H1 (cell line): ENCODE measurements around the gene TOM1L2.

ENCODE experiments used
- CTCF ChIP-seq, 3 experiments: IDR thresholded peaks; 1 replicate in 2 of 3; 2 replicates in 1 of 3; pipeline versions ENCODE4 v1.5.1 to v1.6.1; 2011; ENCODE audit warnings: low read length in 3 of 3, mild to moderate bottlenecking in 3 of 3, inconsistent platforms in 2 of 3, low read depth in 1 of 3, moderate library complexity in 1 of 3; ENCODE audit not compliant: insufficient read depth in 1 of 3; ENCODE audit errors: control extremely low read depth in 1 of 3
- HDAC6 ChIP-seq: IDR thresholded peaks from one replicate; pipeline ENCODE4 v1.7.1; 2012; ENCODE audit warnings: low read depth, mild to moderate bottlenecking, inconsistent platforms, low read length, moderate library complexity
- POLR2A ChIP-seq, 2 experiments: IDR thresholded peaks; 1 replicate in 1 of 2; 2 replicates in 1 of 2; pipeline ENCODE4 v1.6.1; 2011; ENCODE audit warnings: low read depth in 2 of 2, low read length in 2 of 2, mild to moderate bottlenecking in 2 of 2; ENCODE audit errors: control extremely low read depth in 1 of 2
- SIN3A ChIP-seq, 2 experiments: IDR thresholded peaks in 1 of 2; conservative IDR thresholded peaks in 1 of 2; 2 replicates each; pipeline ENCODE4 v1.6.1; 2011 to 2012; ENCODE audit warnings: low read length in 2 of 2, improper control_type of control experiment in 1 of 2, low read depth in 1 of 2, mild to moderate bottlenecking in 1 of 2

DNA sequence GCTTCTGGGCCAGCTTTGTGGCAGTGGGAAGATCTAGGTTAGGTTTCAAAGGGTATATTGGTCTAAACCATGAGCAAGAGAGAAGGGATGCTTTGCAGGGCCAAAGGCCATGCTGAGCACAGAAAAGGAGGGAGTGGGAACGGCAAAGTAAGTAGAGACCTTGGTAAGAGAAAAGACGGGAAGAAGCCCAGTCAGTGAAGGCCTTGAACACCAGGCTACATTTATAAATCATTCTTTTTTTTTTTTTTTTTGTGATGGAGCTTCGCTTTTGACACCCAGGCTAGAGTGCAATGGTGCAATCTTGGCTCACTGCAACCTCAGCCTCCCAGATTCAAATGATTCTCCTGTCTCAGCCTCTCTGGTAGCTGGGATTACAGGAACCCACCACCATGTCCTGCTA lies 18.1 kb downstream of the TOM1L2 start:
- TF ChIP-seq CTCF (IDR thresholded peaks at IDR 0.05; ENCODE audit: control extremely low read depth in 1 of 3, insufficient read depth in 1 of 3, low read depth in 1 of 3, low read length in 3 of 3) (no peak), HDAC6 (no peak), POLR2A (IDR thresholded peaks at IDR 0.05; ENCODE audit: control extremely low read depth in 1 of 2, low read depth in 2 of 2, low read length in 2 of 2) (no peak), SIN3A (conservative IDR thresholded peaks at IDR 0.05 in 1 of 2, IDR thresholded peaks at IDR 0.05 in 1 of 2; ENCODE audit: low read depth in 1 of 2, low read length in 2 of 2) (no peak)
